GM21576 (cell line): ENCODE data around the gene TNFAIP8L1.
"Not testable (repeated sequence)": the region's sequence is repeated elsewhere in the genome, so short reads cannot be mapped to it uniquely, and the experiment has no call there.

ENCODE experiments used
- ATAC-seq: cut with Tn5 transposase; IDR thresholded peaks from one replicate; pipeline ENCODE4 v1.9.1; 2021; ENCODE audit warnings: mild to moderate bottlenecking, moderate library complexity; ENCODE audit not compliant: unreplicated experiment

TNFAIP8L1 gene

GRCh38 chr19:4638828-4639530 lies at the start of gene TNFAIP8L1:
Gene TNFAIP8L1, plus strand, starts transcription at chr19:4639516. Its CDS starts 12,354 bp downstream, at chr19:4651870.
- peak; percentile 75 for ATAC-seq

- ATAC-seq: no peak
Observed at GRCh38 chr19:4589579-4590410, 49.5 kb upstream of the TNFAIP8L1 start.

- ATAC-seq: no peak
Observed at GRCh38 chr19:4590559-4590958, 48.8 kb upstream of the TNFAIP8L1 start.

GRCh38 chr19:4591320-4591719 lies 48.0 kb upstream of the TNFAIP8L1 start:
- no peak for ATAC-seq

GRCh38 chr19:4592445-4592844 lies 46.9 kb upstream of the TNFAIP8L1 start:
- ATAC-seq: no peak

GRCh38 chr19:4593409-4593851 lies 45.9 kb upstream of the TNFAIP8L1 start:
- ATAC-seq: no peak

GRCh38 chr19:4594201-4594600 lies 45.1 kb upstream of the TNFAIP8L1 start:
- no peak for ATAC-seq

GRCh38 chr19:4595158-4595557 lies 44.2 kb upstream of the TNFAIP8L1 start:
- ATAC-seq: not testable (repeated sequence)

GRCh38 chr19:4596033-4596904 lies 43.0 kb upstream of the TNFAIP8L1 start:
- ATAC-seq: no peak

GRCh38 chr19:4597278-4597974 lies 41.9 kb upstream of the TNFAIP8L1 start:
- ATAC-seq: no peak

GRCh38 chr19:4597975-4598671 lies 41.2 kb upstream of the TNFAIP8L1 start:
- ATAC-seq: no peak

- no peak for ATAC-seq
Observed at GRCh38 chr19:4598712-4599111, 40.6 kb upstream of the TNFAIP8L1 start.

- ATAC-seq: no peak
Observed at GRCh38 chr19:4600082-4600481, 39.2 kb upstream of the TNFAIP8L1 start.

GRCh38 chr19:4600893-4601292 lies 38.4 kb upstream of the TNFAIP8L1 start:
- ATAC-seq: no peak

- ATAC-seq: no peak
Observed at GRCh38 chr19:4602173-4602788, 37.0 kb upstream of the TNFAIP8L1 start.

GRCh38 chr19:4602915-4603314 lies 36.4 kb upstream of the TNFAIP8L1 start:
- ATAC-seq: no peak

- ATAC-seq: no peak
Observed at GRCh38 chr19:4604912-4605311, 34.4 kb upstream of the TNFAIP8L1 start.

GRCh38 chr19:4606181-4606580 lies 33.1 kb upstream of the TNFAIP8L1 start:
- no peak for ATAC-seq

GRCh38 chr19:4606921-4607678 lies 32.2 kb upstream of the TNFAIP8L1 start:
- ATAC-seq: no peak
